Right forelimb (tissue), 1 donor: ENCODE data around the gene FOXJ3.

Source experiments
- DNase-seq: peaks from one replicate; pipeline ENCODE4 v3.0.0-alpha.2; 2018

FOXJ3 gene

GRCh38 chr1:42302034-42302433, 33.0 kb downstream of the FOXJ3 start:
- DNase-seq, result no peak

- DNase-seq, result no peak
Measured at GRCh38 chr1:42298520-42298919, 36.5 kb downstream of the FOXJ3 start.

- no peak for DNase-seq
Measured at GRCh38 chr1:42295816-42296215, 39.2 kb downstream of the FOXJ3 start.

GRCh38 chr1:42290130-42290529, 44.9 kb downstream of the FOXJ3 start:
- no peak for DNase-seq

GRCh38 chr1:42288311-42288985, 46.6 kb downstream of the FOXJ3 start:
- no peak for DNase-seq

- DNase-seq, result no peak
Measured at GRCh38 chr1:42282867-42283583, 52.0 kb downstream of the FOXJ3 start.

GRCh38 chr1:42282024-42282579, 52.9 kb downstream of the FOXJ3 start:
- no peak for DNase-seq

- DNase-seq, result no peak
Measured at GRCh38 chr1:42280821-42281220, 54.2 kb downstream of the FOXJ3 start.

GRCh38 chr1:42279055-42279454, 56.0 kb downstream of the FOXJ3 start:
- DNase-seq, result no peak

GRCh38 chr1:42272920-42273319, 62.1 kb downstream of the FOXJ3 start:
- DNase-seq, result no peak

- no peak for DNase-seq
Measured at GRCh38 chr1:42267904-42268303, 67.1 kb downstream of the FOXJ3 start.

GRCh38 chr1:42266253-42267135, 68.5 kb downstream of the FOXJ3 start:
- no peak for DNase-seq

GRCh38 chr1:42264511-42265190, 70.4 kb downstream of the FOXJ3 start:
- DNase-seq, result no peak

- DNase-seq, result no peak
Measured at GRCh38 chr1:42263019-42263418, 72.0 kb downstream of the FOXJ3 start.

- DNase-seq, result no peak
Measured at GRCh38 chr1:42260376-42261070, 74.5 kb downstream of the FOXJ3 start.

- DNase-seq, result no peak
Measured at GRCh38 chr1:42259739-42260064, 75.3 kb downstream of the FOXJ3 start.

GRCh38 chr1:42259059-42259738, 75.8 kb downstream of the FOXJ3 start:
- DNase-seq, result no peak

- DNase-seq, result no peak
Measured at GRCh38 chr1:42258218-42258617, 76.8 kb downstream of the FOXJ3 start.

- no peak for DNase-seq
Measured at GRCh38 chr1:42251042-42251441, 84.0 kb downstream of the FOXJ3 start.

- DNase-seq, result no peak
Measured at GRCh38 chr1:42250164-42250563, 84.9 kb downstream of the FOXJ3 start.

GRCh38 chr1:42240966-42241755, 93.9 kb downstream of the FOXJ3 start:
- no peak for DNase-seq
